IMR-90 (cell line): ENCODE data around the gene SLC27A3. TPM values are rescaled to one million over a fixed set of nuclear protein-coding genes. Genes with fewer than 3 reads are reported as not detected.
"Not testable (repeated sequence)": the region's sequence is repeated elsewhere in the genome, so short reads cannot be mapped to it uniquely, and the experiment has no call there.

Experiments used
- ATAC-seq: fragments of 200-7000 bp; cut with Tn5 transposase; 2 replicates; pipeline ENCODE4 v1.9.1; 2020; ENCODE audit warnings: low read depth, mild to moderate bottlenecking, moderate library complexity
- BruUV-seq: library from RNA; stranded (reverse); fragments of 400-500 nt; replicated peaks from 2 replicates; lab custom pipeline; 2021; lab: Mats Ljungman, UMichigan
- CTCF ChIA-PET: fragments of 300-600 bp; formaldehyde crosslinking; extraction: SDS; loops from one replicate; lab custom pipeline; 2021; ENCODE audit warnings: antibody characterized with exemption; lab: Yijun Ruan, JAX
- POLR2A ChIA-PET: fragments of 300-600 bp; sonication (Branson Sonifier 250); formaldehyde crosslinking; loops from one replicate; lab custom pipeline; 2022; ENCODE audit warnings: antibody characterized with exemption; ENCODE audit not compliant: unreplicated experiment; lab: Charles Lee
- DNase-seq: peaks from one replicate; pipeline ENCODE4 v3.0.0; 2013
- H2AFZ ChIP-seq: replicated peaks from 2 replicates; pipeline ENCODE3; 2013; ENCODE audit warnings: low read length, mild to moderate bottlenecking; ENCODE audit not compliant: poor library complexity
- H2AK5ac ChIP-seq: 2 replicates; pipeline ENCODE4 v1.6.1; 2013; ENCODE audit warnings: low read depth, low read length, inconsistent platforms
- H2AK9ac ChIP-seq: replicated peaks from 2 replicates; pipeline ENCODE3; 2013; ENCODE audit warnings: mild to moderate bottlenecking, low read depth, low read length, moderate library complexity; ENCODE audit not compliant: poor library complexity
- H2BK120ac ChIP-seq: 2 replicates; pipeline ENCODE4 v1.6.1; 2013; ENCODE audit warnings: low read depth, low read length, inconsistent platforms
- H2BK15ac ChIP-seq: 3 replicates; pipeline ENCODE4 v1.6.1; 2013; ENCODE audit warnings: low read depth, low read length, inconsistent platforms
- H2BK20ac ChIP-seq: 2 replicates; pipeline ENCODE4 v1.6.1; 2013; ENCODE audit warnings: low read depth, mild to moderate bottlenecking, inconsistent platforms, low read length, moderate library complexity
- H2BK5ac ChIP-seq: 2 replicates; pipeline ENCODE4 v1.6.1; 2013; ENCODE audit warnings: mild to moderate bottlenecking, low read depth, low read length, inconsistent platforms; ENCODE audit not compliant: poor library complexity, severe bottlenecking
- H3K14ac ChIP-seq: replicated peaks from 2 replicates; pipeline ENCODE4 v1.6.1; 2013; ENCODE audit warnings: low read depth, low read length, inconsistent platforms
- H3K18ac ChIP-seq: 2 replicates; pipeline ENCODE4 v1.6.1; 2013; ENCODE audit warnings: low read depth, low read length, control low read depth
- H3K23ac ChIP-seq: 2 replicates; pipeline ENCODE4 v1.6.1; 2013; ENCODE audit warnings: low read depth, low read length, inconsistent platforms
- H3K27ac ChIP-seq: 2 replicates; pipeline ENCODE4 v1.5.1; 2013; ENCODE audit warnings: mild to moderate bottlenecking, control low read depth, low read length; ENCODE audit not compliant: insufficient read depth
- H3K27me3 ChIP-seq: 2 replicates; pipeline ENCODE4 v1.6.1; 2013; ENCODE audit warnings: low read length; ENCODE audit not compliant: control insufficient read depth, insufficient read depth
- H3K36me3 ChIP-seq: 2 replicates; pipeline ENCODE4 v1.6.1; 2013; ENCODE audit warnings: low read length, mixed read lengths; ENCODE audit not compliant: control insufficient read depth, insufficient read depth
- H3K4ac ChIP-seq: 2 replicates; pipeline ENCODE4 v1.6.1; 2013; ENCODE audit warnings: low read depth, low read length, inconsistent platforms
- H3K4me1 ChIP-seq: 2 replicates; pipeline ENCODE4 v1.6.1; 2013; ENCODE audit warnings: low read length, mixed read lengths; ENCODE audit not compliant: control insufficient read depth, insufficient read depth
- H3K4me2 ChIP-seq: 2 replicates; pipeline ENCODE4 v1.6.1; 2013; ENCODE audit warnings: low read depth, mild to moderate bottlenecking, control low read depth, low read length, moderate library complexity
- H3K4me3 ChIP-seq: 2 replicates; pipeline ENCODE4 v1.5.1; 2013; ENCODE audit warnings: low read depth, mild to moderate bottlenecking, control low read depth, low read length, moderate library complexity; ENCODE audit not compliant: insufficient read depth
- H3K56ac ChIP-seq: 2 replicates; pipeline ENCODE4 v1.6.1; 2013; ENCODE audit warnings: low read length, inconsistent platforms; ENCODE audit not compliant: insufficient read depth; ENCODE audit errors: extremely low read depth
- H3K79me1 ChIP-seq, 2 experiments: 2 replicates each; pipeline ENCODE4 v1.6.1; 2013; ENCODE audit warnings: low read length in 2 of 2, inconsistent platforms in 1 of 2, low read depth in 1 of 2
- H3K9ac ChIP-seq: 2 replicates; pipeline ENCODE4 v1.6.1; 2013; ENCODE audit warnings: low read depth, low read length, control low read depth
- H3K9me1 ChIP-seq: 2 replicates; pipeline ENCODE4 v1.6.1; 2013; ENCODE audit warnings: low read length, inconsistent platforms; ENCODE audit not compliant: insufficient read depth
- H3K9me3 ChIP-seq: 2 replicates; pipeline ENCODE4 v1.6.1; 2013; ENCODE audit warnings: low read length; ENCODE audit not compliant: control insufficient read depth, insufficient read depth
- H4K20me1 ChIP-seq: 2 replicates; pipeline ENCODE4 v1.6.1; 2013; ENCODE audit warnings: low read length, inconsistent platforms; ENCODE audit not compliant: insufficient read depth
- H4K5ac ChIP-seq: 2 replicates; pipeline ENCODE4 v1.6.1; 2013; ENCODE audit warnings: mild to moderate bottlenecking, low read depth, low read length, control low read depth
- H4K8ac ChIP-seq, 2 experiments: 2 replicates each; pipeline ENCODE4 v1.6.1; 2013; ENCODE audit warnings: low read depth in 2 of 2, low read length in 2 of 2, control low read depth in 1 of 2, inconsistent platforms in 1 of 2
- H4K91ac ChIP-seq: 2 replicates; pipeline ENCODE4 v1.6.1; 2013; ENCODE audit warnings: low read depth, low read length, inconsistent platforms; ENCODE audit not compliant: insufficient read depth
- CEBPB ChIP-seq: IDR thresholded peaks from 2 replicates; pipeline ENCODE4 v1.6.1; 2012; ENCODE audit warnings: low read depth, low read length, improper control_type of control experiment
- WGBS, 2 experiments: methylation state at CpG; one replicate each; pipeline versions ENCODE4 v1.1.5 to v1.1.7; 2013; ENCODE audit warnings: missing lambda C conversion rate in 2 of 2; ENCODE audit not compliant: insufficient read length in 1 of 2; ENCODE audit errors: extremely low coverage in 2 of 2; 5-methylcytosine and 5-hydroxymethylcytosine counted together
- dilution Hi-C: fragments of 300-500 bp; cut with HindIII; formaldehyde crosslinking; loops from one replicate; pipeline ENCODE4 v1.14.3; 2018; ENCODE audit warnings: low sequenced_read_pairs; ENCODE audit not compliant: unreplicated experiment
- in situ Hi-C: fragments of 300-500 bp; cut with MboI; formaldehyde crosslinking; loops from 3 replicates; pipeline ENCODE4 v1.14.3; 2019; ENCODE audit warnings: low sequenced_read_pairs, inconsistent platforms, mixed read lengths
- intact Hi-C: fragments of 100-400 bp; cut with micrococcal nuclease; formaldehyde crosslinking; loops from 2 replicates; pipeline ENCODE4 v1.10.0; 2022
- polyA plus RNA-seq, 3 experiments: library from polyadenylated mRNA; depleted of rRNA; stranded (reverse); fragments of >200 nt; gene quantifications; 2 replicates each; pipeline ENCODE4 v1.2.3, GENCODE V29; 2012; ENCODE audit warnings: low replicate concordance in 1 of 3
- total RNA-seq: library from RNA; depleted of rRNA; stranded (reverse); fragments of >200 nt; gene quantifications from 2 replicates; pipeline ENCODE4 v1.2.3, GENCODE V29; 2012

Gene SLC27A3
- total and polyA plus RNA-seq, 2 of the 4 experiments (the other 2 are of a cell fraction): 3.2 to 9.3 TPM

DNA sequence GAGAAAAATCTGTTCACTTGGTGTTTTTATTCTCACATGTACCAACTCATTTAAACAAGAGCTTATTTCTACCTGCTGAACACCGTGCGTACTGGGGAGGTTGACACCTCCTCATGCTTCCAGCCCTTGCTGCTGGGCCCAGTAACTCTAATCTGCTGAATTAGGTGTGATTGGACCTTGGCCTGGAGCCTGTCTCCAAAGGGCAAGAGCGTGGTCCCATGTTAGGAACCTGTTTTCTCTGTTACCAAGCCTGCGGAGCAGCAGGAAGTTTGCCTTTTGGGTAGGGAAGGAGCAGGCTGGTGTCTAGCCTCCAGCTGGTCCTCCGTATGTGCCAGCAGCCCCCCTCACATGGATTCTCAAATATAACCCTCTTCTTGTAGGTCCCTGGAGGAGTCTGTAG is 10.9 kb upstream of the SLC27A3 start:
- in situ Hi-C loops: no loop called here
- Histone ChIP-seq H2BK5ac (no peak overlapping the region), H4K20me1 (no peaks in the 10 kb centered on the region), H3K14ac (no peak overlapping the region), H3K27me3 (no peaks in the 10 kb centered on the region), H3K4me2 (no peak overlapping the region), H2BK120ac (no peak overlapping the region), H3K4me1 (no peaks in the 10 kb centered on the region), H3K9ac (no peak overlapping the region), H3K36me3 (peaks cover 69% of the 10 kb centered on the region), H4K5ac (no peak overlapping the region), H2BK15ac (no peak overlapping the region), H3K4me3 (no peak overlapping the region), H3K18ac (no peak overlapping the region), H2BK20ac (no peak overlapping the region), H3K56ac (no peak overlapping the region), H3K23ac (no peak overlapping the region), H4K91ac (no peak overlapping the region), H2AFZ (no peak overlapping the region), H3K79me1 (no peaks in the 10 kb centered on the region), H2AK5ac (no peak overlapping the region), H3K27ac (no peak overlapping the region), H4K8ac (no peak overlapping the region), H3K9me3 (no peaks in the 10 kb centered on the region), H3K4ac (no peak overlapping the region), H2AK9ac (no peak overlapping the region), H3K9me1 (peaks cover 8% of the 10 kb centered on the region)
- no TSS peak for BruUV-seq
- intact Hi-C loops: no loop called here
- WGBS, 2 experiments: no CpG with 5 or more reads among the region's 5 CpGs
- POLR2A ChIA-PET: no interaction called here
- ATAC-seq (no peak), DNase-seq (no peak)
- dilution Hi-C loops: no loop called here
- TF ChIP-seq CEBPB: no peak
- CTCF ChIA-PET: no interaction called here

DNA sequence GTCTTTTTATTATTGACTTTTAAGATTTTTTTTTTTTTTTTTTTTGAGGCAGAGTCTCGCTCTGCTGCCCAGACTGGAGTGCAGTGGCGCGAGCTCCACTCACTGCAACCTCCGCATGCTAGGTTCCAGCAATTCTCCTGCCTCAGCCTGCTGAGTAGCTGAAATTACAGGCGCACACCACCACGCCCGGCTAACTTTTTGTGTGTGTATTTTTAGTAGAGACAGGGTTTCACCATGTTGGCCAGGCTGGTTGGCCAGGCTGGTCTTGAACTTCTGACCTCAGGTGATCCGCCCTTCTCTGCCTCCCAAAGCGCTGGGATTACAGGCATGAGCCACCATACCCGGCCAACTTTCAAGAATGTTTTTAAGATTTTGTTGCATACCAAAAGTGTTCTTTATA is 8.5 kb upstream of the SLC27A3 start:
- H3K14ac ChIP-seq, H2BK120ac ChIP-seq, H3K9ac ChIP-seq, H4K91ac ChIP-seq, BruUV-seq, H3K4ac ChIP-seq, H3K56ac ChIP-seq, in situ Hi-C loops, H2BK5ac ChIP-seq, H3K23ac ChIP-seq, H2AK9ac ChIP-seq, H3K27me3 ChIP-seq, dilution Hi-C loops, intact Hi-C loops, H3K9me1 ChIP-seq, H4K5ac ChIP-seq, POLR2A ChIA-PET, H2AFZ ChIP-seq, H3K18ac ChIP-seq, H2BK15ac ChIP-seq, H3K4me2 ChIP-seq, H3K9me3 ChIP-seq, H3K4me3 ChIP-seq, H4K8ac ChIP-seq, H3K4me1 ChIP-seq, DNase-seq, H3K27ac ChIP-seq, H2BK20ac ChIP-seq, ATAC-seq, H3K79me1 ChIP-seq, H4K20me1 ChIP-seq, H2AK5ac ChIP-seq: not testable (repeated sequence)
- CTCF ChIA-PET: interaction anchor here (1.1 kb wide), 1 partner anchor 12 kb away, joined by 3 read pairs; no protein-coding TSS in a partner anchor
- H3K36me3 ChIP-seq: peaks cover 72% of the 10 kb centered on the region
- no CpG with 5 or more reads among the region's 10 CpGs for WGBS, 2 experiments
